Ascending aorta (tissue), 2 donors: ENCODE measurements around the gene MBNL2. TPM values are rescaled to one million over a fixed set of nuclear protein-coding genes. Genes with fewer than 3 reads are reported as not detected.

Source experiments
- DNase-seq, 2 donors: peaks; one replicate each; pipeline ENCODE4 v3.0.0-alpha.2; 2019; ENCODE audit warnings: low spot score in 2 of 2
- H3K27ac ChIP-seq, 2 donors: fragments of 200-600 bp; sonication (generic); one replicate each; pipeline ENCODE4 v1.5.1; 2016 to 2017; ENCODE audit warnings: mild to moderate bottlenecking in 1 of 2
- H3K27me3 ChIP-seq: fragments of 200-600 bp; sonication (generic); one replicate; pipeline ENCODE4 v1.5.1; 2017
- H3K36me3 ChIP-seq, 2 donors: fragments of 200-600 bp; sonication (generic); one replicate each; pipeline ENCODE4 v1.5.1; 2016
- H3K4me1 ChIP-seq, 2 donors: fragments of 200-600 bp; sonication (generic); one replicate each; pipeline ENCODE4 v1.5.1; 2016 to 2017; ENCODE audit warnings: mild to moderate bottlenecking in 1 of 2
- H3K4me3 ChIP-seq, 2 donors: fragments of 200-600 bp; sonication (generic); one replicate each; pipeline ENCODE4 v1.5.1; 2016 to 2017; ENCODE audit warnings: mild to moderate bottlenecking in 1 of 2
- H3K9me3 ChIP-seq, 2 donors: fragments of 200-600 bp; sonication (generic); one replicate each; pipeline ENCODE4 v1.5.1; 2016
- intact Hi-C: fragments of 100-400 bp; cut with DNase I; formaldehyde crosslinking; loops from one replicate; pipeline ENCODE4 v1.15.1; 2023
- total RNA-seq: library from RNA; depleted of rRNA; stranded (reverse); fragments of >200 nt; gene quantifications from one replicate; pipeline ENCODE4 v1.1.0, GENCODE V29; 2016
- TF ChIP-seq, protein P1 (sequence below), 3 experiments: fragments of 200-600 bp in 2 of 3; fragments of 450-650 bp in 1 of 3; sonication (generic) in 2 of 3; IDR thresholded peaks; one replicate each; pipeline ENCODE4 v1.5.1; 2016 to 2019; ENCODE audit warnings: antibody characterized with exemption in 3 of 3, mild to moderate bottlenecking in 1 of 3, moderate library complexity in 1 of 3

The MBNL2 gene
- total RNA-seq, 1 donor from 2014 or later: 38.7 TPM

DNA sequence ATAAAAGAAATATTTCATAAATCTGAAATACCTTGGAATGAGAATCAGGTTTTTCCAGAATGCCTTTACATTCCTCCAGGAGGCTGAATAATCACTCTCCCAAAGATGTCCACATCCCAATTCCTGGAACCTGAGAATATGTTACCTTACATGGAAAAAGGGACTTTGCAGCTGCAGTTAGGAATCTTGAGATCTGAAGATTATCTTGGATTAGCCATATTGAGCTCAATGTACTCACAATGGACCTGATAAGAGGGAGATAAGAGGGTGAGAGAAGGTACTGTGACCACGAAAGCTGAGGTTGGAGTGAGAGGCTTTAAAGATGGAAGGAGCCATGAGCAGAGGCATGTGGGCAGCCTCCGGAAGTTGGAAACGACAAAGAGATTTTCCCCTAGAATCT, 36.8 kb upstream of the MBNL2 start:
- no peak for DNase-seq
- no peaks in the 10 kb centered on the region for H3K4me1 ChIP-seq
- TF ChIP-seq, protein P1, sequence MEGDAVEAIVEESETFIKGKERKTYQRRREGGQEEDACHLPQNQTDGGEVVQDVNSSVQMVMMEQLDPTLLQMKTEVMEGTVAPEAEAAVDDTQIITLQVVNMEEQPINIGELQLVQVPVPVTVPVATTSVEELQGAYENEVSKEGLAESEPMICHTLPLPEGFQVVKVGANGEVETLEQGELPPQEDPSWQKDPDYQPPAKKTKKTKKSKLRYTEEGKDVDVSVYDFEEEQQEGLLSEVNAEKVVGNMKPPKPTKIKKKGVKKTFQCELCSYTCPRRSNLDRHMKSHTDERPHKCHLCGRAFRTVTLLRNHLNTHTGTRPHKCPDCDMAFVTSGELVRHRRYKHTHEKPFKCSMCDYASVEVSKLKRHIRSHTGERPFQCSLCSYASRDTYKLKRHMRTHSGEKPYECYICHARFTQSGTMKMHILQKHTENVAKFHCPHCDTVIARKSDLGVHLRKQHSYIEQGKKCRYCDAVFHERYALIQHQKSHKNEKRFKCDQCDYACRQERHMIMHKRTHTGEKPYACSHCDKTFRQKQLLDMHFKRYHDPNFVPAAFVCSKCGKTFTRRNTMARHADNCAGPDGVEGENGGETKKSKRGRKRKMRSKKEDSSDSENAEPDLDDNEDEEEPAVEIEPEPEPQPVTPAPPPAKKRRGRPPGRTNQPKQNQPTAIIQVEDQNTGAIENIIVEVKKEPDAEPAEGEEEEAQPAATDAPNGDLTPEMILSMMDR (IDR thresholded peaks at IDR 0.05): no peak
- intact Hi-C loops: no loop called here
- H3K27me3 ChIP-seq: no peaks in the 10 kb centered on the region
- no peaks in the 10 kb centered on the region for H3K9me3 ChIP-seq
- no peak overlapping the region for H3K27ac ChIP-seq
- no peak overlapping the region for H3K4me3 ChIP-seq
- no peaks in the 10 kb centered on the region for H3K36me3 ChIP-seq

DNA sequence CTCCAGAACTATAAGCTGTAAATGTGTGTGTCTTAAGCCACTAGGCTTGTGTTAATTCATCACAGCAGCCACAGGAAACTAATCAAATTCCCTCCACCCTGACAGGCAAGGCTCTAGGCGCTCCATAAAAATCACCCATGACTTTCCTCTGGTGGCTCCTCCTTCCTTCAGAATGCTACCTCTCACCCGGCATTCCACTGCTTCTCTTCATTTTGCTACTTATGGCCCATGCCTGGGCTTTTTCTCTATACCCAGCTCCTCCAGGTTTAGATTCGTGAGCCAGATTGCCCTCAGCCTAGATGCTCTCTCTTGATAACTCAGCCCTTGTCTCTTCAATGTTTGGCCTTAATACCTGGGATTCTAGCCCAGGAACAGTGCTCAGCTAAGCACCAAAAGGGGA, 36.4 kb upstream of the MBNL2 start:
- H3K9me3 ChIP-seq: no peaks in the 10 kb centered on the region
- no peak for DNase-seq
- no peak overlapping the region for H3K27ac ChIP-seq
- no peaks in the 10 kb centered on the region for H3K27me3 ChIP-seq
- no peak overlapping the region for H3K4me3 ChIP-seq
- TF ChIP-seq, protein P1 (IDR thresholded peaks at IDR 0.05): no peak
- H3K4me1 ChIP-seq: no peaks in the 10 kb centered on the region
- H3K36me3 ChIP-seq: no peaks in the 10 kb centered on the region
- intact Hi-C loops: no loop called here

DNA sequence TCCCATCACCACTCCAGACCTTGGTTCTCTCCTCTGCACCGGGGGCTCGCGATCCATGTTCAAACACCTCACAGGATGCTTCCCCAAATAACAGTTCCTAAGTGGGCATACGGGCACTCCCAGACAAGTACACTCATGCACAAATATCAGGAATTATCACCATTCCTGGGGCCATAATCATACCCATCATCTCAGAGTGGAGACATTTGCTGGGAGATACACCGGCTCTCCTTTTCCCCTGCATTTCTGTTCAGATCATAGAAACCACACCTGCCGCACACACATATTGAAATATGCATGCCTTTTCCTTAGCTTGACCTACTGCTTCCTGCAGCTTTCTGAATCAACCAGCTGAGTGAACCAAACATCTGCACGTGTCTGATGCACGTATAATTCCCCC, 33.9 kb upstream of the MBNL2 start:
- no peaks in the 10 kb centered on the region for H3K36me3 ChIP-seq
- H3K9me3 ChIP-seq: no peaks in the 10 kb centered on the region
- H3K4me1 ChIP-seq: no peaks in the 10 kb centered on the region
- no peak overlapping the region for H3K4me3 ChIP-seq
- TF ChIP-seq, protein P1 (IDR thresholded peaks at IDR 0.05): no peak
- H3K27ac ChIP-seq: no peak overlapping the region
- DNase-seq: no peak
- intact Hi-C loops: no loop called here
- no peaks in the 10 kb centered on the region for H3K27me3 ChIP-seq

DNA sequence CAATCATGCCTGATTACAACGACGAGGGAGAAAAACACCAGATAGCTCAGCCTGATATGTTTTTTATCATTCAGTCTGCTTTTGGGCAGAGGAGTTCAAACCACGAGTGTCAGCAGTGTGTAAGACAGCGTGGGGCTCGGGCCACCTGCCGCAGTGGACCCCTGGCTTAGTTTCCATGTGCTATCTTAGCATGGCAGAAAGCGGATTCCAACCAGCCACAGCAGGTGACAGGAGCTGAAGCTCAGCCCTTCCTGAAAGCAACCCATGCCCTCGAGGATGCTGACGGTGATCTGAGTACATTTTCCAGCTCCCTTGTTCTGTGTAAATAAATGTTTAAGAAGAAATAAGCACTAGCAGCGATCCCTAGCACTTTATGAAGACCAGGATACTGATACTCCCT, 32.2 kb upstream of the MBNL2 start:
- no peaks in the 10 kb centered on the region for H3K4me1 ChIP-seq
- H3K27ac ChIP-seq: no peak overlapping the region
- H3K36me3 ChIP-seq: no peaks in the 10 kb centered on the region
- intact Hi-C loops: no loop called here
- TF ChIP-seq, protein P1 (IDR thresholded peaks at IDR 0.05): no peak
- no peak overlapping the region for H3K4me3 ChIP-seq
- no peak for DNase-seq
- H3K9me3 ChIP-seq: no peaks in the 10 kb centered on the region
- H3K27me3 ChIP-seq: no peaks in the 10 kb centered on the region

DNA sequence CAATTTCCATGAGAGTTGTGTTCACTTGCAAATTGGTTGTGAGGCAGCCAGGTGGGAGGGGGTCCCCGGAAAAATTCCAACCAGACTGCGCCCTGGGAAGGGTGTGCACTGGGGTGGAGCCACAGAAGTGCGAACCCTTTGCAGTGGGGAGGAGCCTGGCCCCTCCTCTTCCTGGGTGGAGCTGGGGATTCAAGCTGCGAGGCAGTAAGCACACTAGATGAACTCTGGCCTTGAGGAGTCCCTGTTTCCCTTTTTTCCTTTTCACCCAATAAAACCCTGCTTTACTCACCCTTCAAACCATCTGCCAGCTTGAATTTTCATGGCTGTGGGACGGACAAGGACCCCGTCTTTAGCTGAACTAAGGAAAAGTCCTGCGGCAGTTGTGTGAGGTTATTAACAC, 31.0 kb upstream of the MBNL2 start:
- Histone ChIP-seq H3K9me3 (no peaks in the 10 kb centered on the region), H3K27ac (no peak overlapping the region), H3K4me3 (no peak overlapping the region), H3K36me3 (no peaks in the 10 kb centered on the region), H3K4me1 (no peaks in the 10 kb centered on the region), H3K27me3 (no peaks in the 10 kb centered on the region)
- DNase-seq: no peak
- intact Hi-C loops: no loop called here
- TF ChIP-seq, protein P1 (IDR thresholded peaks at IDR 0.05): no peak

DNA sequence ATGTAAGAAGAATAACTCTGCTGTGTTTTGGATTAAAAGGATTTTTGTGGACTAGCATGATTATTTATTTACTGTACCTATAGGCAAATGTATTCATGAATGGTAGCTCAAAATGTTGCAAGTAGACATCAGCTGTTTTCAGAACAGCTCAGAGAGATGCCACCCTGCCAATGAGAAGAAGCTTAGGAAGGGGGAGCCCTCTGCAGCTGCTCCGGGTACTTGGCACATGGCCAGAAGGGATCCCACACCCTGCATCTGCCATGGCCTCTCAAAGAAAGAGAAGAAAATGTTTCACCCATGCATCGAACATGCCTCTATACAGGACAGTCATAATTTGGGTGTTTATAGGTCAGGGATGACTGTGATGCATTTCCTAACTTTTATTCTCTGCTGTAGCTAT, 30.5 kb upstream of the MBNL2 start:
- no peak overlapping the region for H3K27ac ChIP-seq
- no peak overlapping the region for H3K4me3 ChIP-seq
- intact Hi-C loops: no loop called here
- no peak for DNase-seq
- no peaks in the 10 kb centered on the region for H3K4me1 ChIP-seq
- no peaks in the 10 kb centered on the region for H3K9me3 ChIP-seq
- no peaks in the 10 kb centered on the region for H3K36me3 ChIP-seq
- no peaks in the 10 kb centered on the region for H3K27me3 ChIP-seq
- TF ChIP-seq, protein P1 (IDR thresholded peaks at IDR 0.05): no peak
